Smooth muscle cell (in vitro differentiated cells): ENCODE results near the gene HOXA3. TPM values are rescaled to one million over a fixed set of nuclear protein-coding genes. Genes with fewer than 3 reads are reported as not detected.

ENCODE experiments used
- DNase-seq: peaks from one replicate; lab custom pipeline; 2025; ENCODE audit not compliant: unreplicated experiment; lab: John Stamatoyannopoulos, UW
- H2AFZ ChIP-seq: fragments of 200-600 bp; sonication (generic); 2 replicates; pipeline ENCODE4 v1.6.0; 2016; ENCODE audit warnings: antibody characterized with exemption, low read depth, mild to moderate bottlenecking
- H3F3A ChIP-seq: fragments of 200-600 bp; sonication (generic); 2 replicates; pipeline ENCODE4 v1.6.0; 2017; ENCODE audit warnings: antibody characterized with exemption, low read depth
- H3K27ac ChIP-seq: fragments of 200-600 bp; sonication (generic); 2 replicates; pipeline ENCODE4 v1.5.1; 2016; ENCODE audit warnings: low read depth, mild to moderate bottlenecking
- H3K27me3 ChIP-seq: fragments of 200-600 bp; sonication (generic); 2 replicates; pipeline ENCODE4 v1.6.1; 2016; ENCODE audit warnings: low read depth, mild to moderate bottlenecking
- H3K36me3 ChIP-seq: fragments of 200-600 bp; sonication (generic); 2 replicates; pipeline ENCODE4 v1.5.1; 2016; ENCODE audit warnings: low read depth
- H3K4me1 ChIP-seq: fragments of 200-600 bp; sonication (generic); 2 replicates; pipeline ENCODE4 v1.5.1; 2016; ENCODE audit warnings: low read depth
- H3K4me2 ChIP-seq: fragments of 200-600 bp; sonication (generic); 2 replicates; pipeline ENCODE4 v1.6.0; 2016; ENCODE audit warnings: mild to moderate bottlenecking
- H3K4me3 ChIP-seq: fragments of 200-600 bp; sonication (generic); 2 replicates; pipeline ENCODE4 v1.5.1; 2016; ENCODE audit warnings: mild to moderate bottlenecking
- H3K79me2 ChIP-seq: fragments of 200-600 bp; sonication (generic); 2 replicates; pipeline ENCODE4 v1.6.0; 2016; ENCODE audit warnings: low read depth, mild to moderate bottlenecking
- H3K9ac ChIP-seq: fragments of 200-600 bp; sonication (generic); 2 replicates; pipeline ENCODE4 v1.6.0; 2016; ENCODE audit warnings: low read depth
- H3K9me3 ChIP-seq: fragments of 200-600 bp; sonication (generic); replicated peaks from 2 replicates; pipeline ENCODE4 v1.5.1; 2016; ENCODE audit warnings: low read depth
- H4K20me1 ChIP-seq: fragments of 200-600 bp; sonication (generic); 2 replicates; pipeline ENCODE4 v1.6.0; 2016; ENCODE audit warnings: low read depth
- CTCF ChIP-seq: fragments of 200-600 bp; sonication (generic); IDR thresholded peaks from 2 replicates; pipeline ENCODE4 v1.5.1; 2017; ENCODE audit warnings: borderline replicate concordance, mild to moderate bottlenecking, antibody characterized with exemption; ENCODE audit not compliant: insufficient read depth, poor library complexity, severe bottlenecking
- WGBS: methylation state at CpG from one replicate; pipeline ENCODE4 v1.1.7; 2016; ENCODE audit warnings: low lambda C conversion rate; 5-methylcytosine and 5-hydroxymethylcytosine counted together
- polyA plus RNA-seq: library from polyadenylated mRNA; unstranded; fragments of >200 nt; fragmentation: Nextera tagmentation; extraction: Ambion mirVana; gene quantifications from 2 replicates; pipeline ENCODE4 v1.2.1, GENCODE V29; 2016
- total RNA-seq: library from RNA; depleted of rRNA; stranded (reverse); fragments of >200 nt; gene quantifications from 2 replicates; pipeline ENCODE4 v1.2.3, GENCODE V29; 2014

Gene HOXA3
- total and polyA plus RNA-seq, 2 experiments from 2014 or later = 0.13 to 0.31 TPM

GRCh38 chr7:27184337-27185012 is 32.1 kb upstream of the HOXA3 start:
- H3K4me1 ChIP-seq = peaks cover 12% of the 10 kb centered on the region
- peaks cover 6% of the 10 kb centered on the region for H4K20me1 ChIP-seq
- peaks cover 80% of the 10 kb centered on the region for H3K79me2 ChIP-seq
- H3K36me3 ChIP-seq = no peaks in the 10 kb centered on the region
- peak overlapping the region; percentile 69 for H3K9ac ChIP-seq
- H3K9me3 ChIP-seq = no peaks in the 10 kb centered on the region
- peaks cover 9% of the 10 kb centered on the region for H3F3A ChIP-seq
- no peak for DNase-seq
- H3K4me2 ChIP-seq = peak overlapping the region; percentile 89
- no peaks in the 10 kb centered on the region for H3K27me3 ChIP-seq
- under 1% methylated on average over 72 of the region's 72 CpGs for WGBS
- H2AFZ ChIP-seq = peak overlapping the region; percentile 0
- no peak for TF ChIP-seq CTCF
- peak overlapping the region; percentile 69 for H3K27ac ChIP-seq
- H3K4me3 ChIP-seq = peak overlapping the region; percentile 60

- Histone ChIP-seq H3K9ac (peak overlapping the region; percentile 69), H3K4me2 (peak overlapping the region; percentile 89), H3K9me3 (no peaks in the 10 kb centered on the region), H2AFZ (peak overlapping the region; percentile 0), H3K36me3 (no peaks in the 10 kb centered on the region), H3K27me3 (no peaks in the 10 kb centered on the region), H3F3A (peaks cover 9% of the 10 kb centered on the region), H4K20me1 (peaks cover 6% of the 10 kb centered on the region), H3K4me3 (peak overlapping the region; percentile 60), H3K4me1 (peaks cover 12% of the 10 kb centered on the region), H3K79me2 (peaks cover 80% of the 10 kb centered on the region), H3K27ac (peak overlapping the region; percentile 69)
- no peak for DNase-seq
- WGBS = under 1% methylated on average over 30 of the region's 30 CpGs
- TF ChIP-seq CTCF = no peak
Measured at GRCh38 chr7:27183682-27184336, 31.4 kb upstream of the HOXA3 start.

- no peak for DNase-seq
- H3K4me3 ChIP-seq = peak overlapping the region; percentile 60
- no peak overlapping the region for H2AFZ ChIP-seq
- no peaks in the 10 kb centered on the region for H3K27me3 ChIP-seq
- H3K4me2 ChIP-seq = peak overlapping the region; percentile 89
- H4K20me1 ChIP-seq = peaks cover 10% of the 10 kb centered on the region
- H3K9ac ChIP-seq = peak overlapping the region; percentile 69
- peaks cover 12% of the 10 kb centered on the region for H3K4me1 ChIP-seq
- no peaks in the 10 kb centered on the region for H3K9me3 ChIP-seq
- H3F3A ChIP-seq = peaks cover 9% of the 10 kb centered on the region
- H3K36me3 ChIP-seq = no peaks in the 10 kb centered on the region
- no peak for TF ChIP-seq CTCF
- WGBS = 4% methylated on average over 39 of the region's 39 CpGs
- peak overlapping the region; percentile 69 for H3K27ac ChIP-seq
- peaks cover 80% of the 10 kb centered on the region for H3K79me2 ChIP-seq
Measured at GRCh38 chr7:27182861-27183681, 30.7 kb upstream of the HOXA3 start.
